Fibroblast of mammary gland (primary cell): ENCODE data around the gene TBX1.

ENCODE experiments used
- DNase-seq: peaks from one replicate; pipeline ENCODE4 v3.0.0-alpha.2; 2010; ENCODE audit warnings: low read depth
- H3K4me3 ChIP-seq: 2 replicates; pipeline ENCODE4 v1.5.1; 2011; ENCODE audit warnings: low read depth, mild to moderate bottlenecking, low read length, moderate library complexity; ENCODE audit not compliant: control insufficient read depth
- TF ChIP-seq, protein P1 (sequence below): conservative IDR thresholded peaks from 2 replicates; pipeline ENCODE4 v1.5.1; 2011; ENCODE audit warnings: low read depth, low read length, inconsistent platforms; ENCODE audit not compliant: control insufficient read depth, insufficient read depth

TBX1 gene

GRCh38 chr22:19748991-19749664, 11.4 kb upstream of the TBX1 start:
- TF ChIP-seq, protein P1, sequence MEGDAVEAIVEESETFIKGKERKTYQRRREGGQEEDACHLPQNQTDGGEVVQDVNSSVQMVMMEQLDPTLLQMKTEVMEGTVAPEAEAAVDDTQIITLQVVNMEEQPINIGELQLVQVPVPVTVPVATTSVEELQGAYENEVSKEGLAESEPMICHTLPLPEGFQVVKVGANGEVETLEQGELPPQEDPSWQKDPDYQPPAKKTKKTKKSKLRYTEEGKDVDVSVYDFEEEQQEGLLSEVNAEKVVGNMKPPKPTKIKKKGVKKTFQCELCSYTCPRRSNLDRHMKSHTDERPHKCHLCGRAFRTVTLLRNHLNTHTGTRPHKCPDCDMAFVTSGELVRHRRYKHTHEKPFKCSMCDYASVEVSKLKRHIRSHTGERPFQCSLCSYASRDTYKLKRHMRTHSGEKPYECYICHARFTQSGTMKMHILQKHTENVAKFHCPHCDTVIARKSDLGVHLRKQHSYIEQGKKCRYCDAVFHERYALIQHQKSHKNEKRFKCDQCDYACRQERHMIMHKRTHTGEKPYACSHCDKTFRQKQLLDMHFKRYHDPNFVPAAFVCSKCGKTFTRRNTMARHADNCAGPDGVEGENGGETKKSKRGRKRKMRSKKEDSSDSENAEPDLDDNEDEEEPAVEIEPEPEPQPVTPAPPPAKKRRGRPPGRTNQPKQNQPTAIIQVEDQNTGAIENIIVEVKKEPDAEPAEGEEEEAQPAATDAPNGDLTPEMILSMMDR: no peak
- H3K4me3 ChIP-seq: no peak overlapping the region
- DNase-seq: no peak

- TF ChIP-seq, protein P1: no peak
- H3K4me3 ChIP-seq: no peak overlapping the region
- DNase-seq: no peak
Observed at GRCh38 chr22:19749876-19750275, 10.7 kb upstream of the TBX1 start.

- TF ChIP-seq, protein P1: no peak
- H3K4me3 ChIP-seq: no peak overlapping the region
- no peak for DNase-seq
Observed at GRCh38 chr22:19750507-19751490, 9.8 kb upstream of the TBX1 start.

DNA sequence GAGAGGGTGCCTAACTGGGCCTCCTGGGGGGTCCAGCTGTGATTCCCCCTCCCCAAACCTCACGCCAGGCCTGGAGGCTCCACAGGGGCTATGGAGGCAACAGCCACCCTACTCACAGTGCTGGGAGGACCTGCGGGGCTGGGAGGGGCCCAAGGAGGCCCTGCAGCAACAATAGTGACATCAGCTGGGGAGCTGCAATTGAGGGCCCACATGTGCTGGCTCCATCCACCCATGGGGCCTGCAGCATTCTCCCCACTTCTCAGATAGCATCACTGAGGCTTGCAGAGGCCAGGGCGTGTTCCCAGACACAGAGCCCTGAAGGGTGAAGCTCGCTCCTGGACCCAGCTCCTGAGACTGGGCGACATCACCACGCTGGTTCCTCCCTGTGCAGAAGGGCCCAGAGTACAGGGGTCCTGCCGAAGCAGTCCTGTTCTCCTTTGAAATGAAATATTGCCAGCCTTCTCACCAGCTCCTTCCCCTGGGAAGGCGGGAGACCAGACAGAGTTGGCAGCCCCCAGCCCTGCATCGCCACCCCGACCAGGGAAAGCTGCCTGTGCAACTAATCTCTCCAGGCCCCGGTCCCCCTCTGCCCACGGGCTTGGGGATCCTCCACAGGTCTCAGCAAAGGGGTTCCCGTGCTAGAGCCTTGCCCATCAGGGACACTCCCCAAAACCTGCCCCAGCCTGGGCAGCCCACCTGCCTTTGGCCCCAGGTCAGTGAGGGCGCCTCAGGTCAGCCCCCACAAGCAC, 8.9 kb upstream of the TBX1 start:
- TF ChIP-seq, protein P1: no peak
- no peak overlapping the region for H3K4me3 ChIP-seq
- no peak for DNase-seq

- DNase-seq: no peak
- TF ChIP-seq, protein P1: no peak
- H3K4me3 ChIP-seq: no peak overlapping the region
Observed at GRCh38 chr22:19753090-19753842, 7.3 kb upstream of the TBX1 start.
